CD14-positive monocyte (primary cell): ENCODE measurements around the gene KCNQ1. TPM values are rescaled to one million over a fixed set of nuclear protein-coding genes. Genes with fewer than 3 reads are reported as not detected.

Experiments
- DNase-seq, 3 donors: peaks; one replicate each; pipeline ENCODE4 v3.0.0-alpha.2; 2011 to 2022
- H2AFZ ChIP-seq: 2 replicates; pipeline ENCODE4 v1.6.0; 2012; ENCODE audit warnings: mild to moderate bottlenecking, low read depth, low read length, inconsistent platforms; ENCODE audit not compliant: insufficient read depth, poor library complexity, severe bottlenecking
- H3K27ac ChIP-seq, 2 donors: 1 replicate in 1 of 2; 2 replicates in 1 of 2; pipeline ENCODE4 v1.5.1; 2012 to 2013; ENCODE audit warnings: low read length in 2 of 2, control low read depth in 1 of 2, inconsistent platforms in 1 of 2, low read depth in 1 of 2, mild to moderate bottlenecking in 1 of 2
- H3K27me3 ChIP-seq, 2 donors: one replicate each; pipeline versions ENCODE4 v1.6.0 to v1.6.1; 2011 to 2013; ENCODE audit warnings: low read length in 2 of 2; ENCODE audit not compliant: control insufficient read depth in 2 of 2, insufficient read depth in 2 of 2
- H3K36me3 ChIP-seq, 2 donors: replicated peaks in 1 of 2; 1 replicate in 1 of 2; 2 replicates in 1 of 2; pipeline versions ENCODE4 v1.5.1 to v1.6.1; 2012 to 2013; ENCODE audit warnings: low read length in 2 of 2, control low read depth in 1 of 2, inconsistent platforms in 1 of 2, mild to moderate bottlenecking in 1 of 2; ENCODE audit not compliant: insufficient read depth in 2 of 2, control insufficient read depth in 1 of 2
- H3K4me1 ChIP-seq, 2 donors: 1 replicate in 1 of 2; 2 replicates in 1 of 2; pipeline versions ENCODE4 v1.5.1 to v1.6.1; 2012 to 2013; ENCODE audit warnings: low read length in 2 of 2, control low read depth in 1 of 2, inconsistent platforms in 1 of 2, mild to moderate bottlenecking in 1 of 2, moderate library complexity in 1 of 2; ENCODE audit not compliant: insufficient read depth in 2 of 2, control insufficient read depth in 1 of 2
- H3K4me2 ChIP-seq: replicated peaks from 2 replicates; pipeline ENCODE3; 2012; ENCODE audit warnings: low read length, moderate library complexity, mild to moderate bottlenecking; ENCODE audit not compliant: poor library complexity, severe bottlenecking; ENCODE audit errors: extremely low read depth
- H3K4me3 ChIP-seq, 3 experiments: fragments of 200-600 bp in 1 of 3; sonication (generic) in 1 of 3; replicated peaks in 1 of 3; 1 replicate in 2 of 3; 2 replicates in 1 of 3; pipeline ENCODE4 v1.5.1; 2011 to 2013; ENCODE audit warnings: low read length in 3 of 3, mild to moderate bottlenecking in 3 of 3, control low read depth in 2 of 3, low read depth in 2 of 3, inconsistent platforms in 1 of 3, moderate library complexity in 1 of 3
- H3K79me2 ChIP-seq: 2 replicates; pipeline ENCODE4 v1.6.0; 2012; ENCODE audit warnings: mild to moderate bottlenecking, control low read depth, inconsistent platforms, low read length, moderate library complexity; ENCODE audit not compliant: insufficient read depth
- H3K9ac ChIP-seq: 2 replicates; pipeline ENCODE4 v1.6.0; 2017; ENCODE audit warnings: low read length, mild to moderate bottlenecking; ENCODE audit not compliant: insufficient read depth, poor library complexity, severe bottlenecking
- H3K9me3 ChIP-seq, 2 donors: replicated peaks in 1 of 2; 1 replicate in 1 of 2; 2 replicates in 1 of 2; pipeline versions ENCODE4 v1.5.1 to v1.6.1; 2012 to 2013; ENCODE audit warnings: low read length in 2 of 2, control low read depth in 1 of 2; ENCODE audit not compliant: control insufficient read depth in 1 of 2, insufficient read depth in 1 of 2
- H4K20me1 ChIP-seq: 2 replicates; pipeline ENCODE4 v1.6.0; 2012; ENCODE audit warnings: mild to moderate bottlenecking, low read length, control low read depth, moderate library complexity; ENCODE audit not compliant: insufficient read depth
- H3K27ac Mint-ChIP-seq, 7 donors: one replicate each; pipeline ENCODE4 v1.8.0; 2020; ENCODE audit warnings: mild to moderate bottlenecking in 7 of 7, mixed read lengths in 7 of 7, moderate library complexity in 6 of 7, inconsistent platforms in 2 of 7
- H3K27me3 Mint-ChIP-seq, 3 donors: one replicate each; pipeline ENCODE4 v1.8.0; 2021 to 2022; ENCODE audit warnings: low read depth in 3 of 3, mild to moderate bottlenecking in 3 of 3, mixed read lengths in 3 of 3, moderate library complexity in 3 of 3, inconsistent platforms in 1 of 3
- H3K36me3 Mint-ChIP-seq, 2 donors: one replicate each; pipeline ENCODE4 v1.8.0; 2020; ENCODE audit warnings: mixed read lengths in 2 of 2, inconsistent platforms in 1 of 2, mild to moderate bottlenecking in 1 of 2
- H3K4me1 Mint-ChIP-seq: one replicate; pipeline ENCODE4 v1.8.0; 2020; ENCODE audit warnings: mild to moderate bottlenecking, mixed read lengths
- H3K4me3 Mint-ChIP-seq, 2 donors: one replicate each; pipeline ENCODE4 v1.8.0; 2020; ENCODE audit warnings: mild to moderate bottlenecking in 2 of 2, mixed read lengths in 2 of 2, moderate library complexity in 1 of 2
- H3K9me3 Mint-ChIP-seq, 7 donors: one replicate each; pipeline ENCODE4 v1.8.0; 2020 to 2022; ENCODE audit warnings: mixed read lengths in 7 of 7, mild to moderate bottlenecking in 6 of 7, moderate library complexity in 6 of 7, inconsistent platforms in 2 of 7
- CTCF ChIP-seq: fragments of 200-600 bp; IDR thresholded peaks from one replicate; pipeline ENCODE4 v1.8.0; 2022; ENCODE audit warnings: antibody characterized with exemption, mild to moderate bottlenecking
- WGBS: methylation state at CpG from one replicate; pipeline ENCODE4 v1.1.5; 2013; ENCODE audit warnings: missing lambda C conversion rate; ENCODE audit not compliant: insufficient coverage; 5-methylcytosine and 5-hydroxymethylcytosine counted together
- intact Hi-C, 2 donors: fragments of 100-400 bp; cut with micrococcal nuclease; formaldehyde crosslinking; loops; one replicate each; pipeline versions ENCODE4 v1.15.0 to v1.15.1; 2023
- polyA plus RNA-seq, 3 donors: library from polyadenylated mRNA; depleted of rRNA in 1 of 3; unstranded in 2 of 3; stranded (reverse) in 1 of 3; fragments of 300-500 nt in 2 of 3; fragments of >200 nt in 1 of 3; fragmentation: Illumina TruSeq in 2 of 3; gene quantifications; 1 replicate in 2 of 3; 2 replicates in 1 of 3; pipeline ENCODE4 v1.2.3, GENCODE V29; 2012 to 2021

Gene KCNQ1
- polyA plus RNA-seq, 3 donors, result 14.9 to 31.8 (median 21.6) TPM

- intact Hi-C loops, result loop anchor here in 1 of 2 donors (5.0 kb wide), 1 partner anchor 407 kb away; no protein-coding TSS in a partner anchor
- no peak overlapping the region for H3K4me3 ChIP-seq
- no peak overlapping the region for H3K9ac ChIP-seq
- peaks cover 0 to 3% (median 0%) of the 10 kb centered on the region in 3 donors for H3K27me3 Mint-ChIP-seq
- H3K4me1 Mint-ChIP-seq, result peaks cover 6% of the 10 kb centered on the region
- no peak overlapping the region for H3K4me3 Mint-ChIP-seq
- peaks cover 49 to 77% of the 10 kb centered on the region in 2 donors for H3K36me3 Mint-ChIP-seq
- H3K27ac ChIP-seq, result no peak overlapping the region
- no peak for DNase-seq
- no peaks in the 10 kb centered on the region for H3K27me3 ChIP-seq
- H3K4me2 ChIP-seq, result no peak overlapping the region
- no peak overlapping the region for H2AFZ ChIP-seq
- H3K4me1 ChIP-seq, result no peaks in the 10 kb centered on the region
- WGBS, result 0% methylated on average over 1 of the region's 1 CpG
- no peak overlapping the region for H3K27ac Mint-ChIP-seq
- no peak for TF ChIP-seq CTCF
- H3K9me3 Mint-ChIP-seq, result no peaks in the 10 kb centered on the region
- H3K79me2 ChIP-seq, result no peaks in the 10 kb centered on the region
- H4K20me1 ChIP-seq, result peaks cover 94% of the 10 kb centered on the region
- H3K9me3 ChIP-seq, result no peaks in the 10 kb centered on the region
- peaks cover 22 to 58% of the 10 kb centered on the region in 2 donors for H3K36me3 ChIP-seq
Observed at GRCh38 chr11:2670541-2671100, 225.8 kb downstream of the KCNQ1 start.

- WGBS, result 100% methylated on average over 1 of the region's 3 CpGs
- Mint-ChIP-seq H3K27me3 (peaks cover 0 to 3% (median 0%) of the 10 kb centered on the region in 3 donors), H3K27ac (no peak overlapping the region)
Observed at GRCh38 chr11:2671748-2672147, 226.9 kb downstream of the KCNQ1 start.

More at GRCh38 chr11:2671748-2672147, 226.9 kb downstream of the KCNQ1 start:
- intact Hi-C loops, result loop anchor here in 1 of 2 donors (5.0 kb wide), 1 partner anchor 406 kb away; no protein-coding TSS in a partner anchor
- H3K4me3 Mint-ChIP-seq, result no peak overlapping the region
- Histone ChIP-seq H3K9me3 (no peaks in the 10 kb centered on the region), H3K27me3 (no peaks in the 10 kb centered on the region), H3K79me2 (no peaks in the 10 kb centered on the region), H3K36me3 (peaks cover 13 to 47% of the 10 kb centered on the region in 2 donors), H2AFZ (no peak overlapping the region), H3K9ac (no peak overlapping the region), H4K20me1 (peaks cover 94% of the 10 kb centered on the region), H3K27ac (no peak overlapping the region), H3K4me2 (no peak overlapping the region), H3K4me1 (peaks cover 7 to 9% of the 10 kb centered on the region in 2 donors), H3K4me3 (no peak overlapping the region)
- peaks cover 14% of the 10 kb centered on the region for H3K4me1 Mint-ChIP-seq
- peaks cover 43 to 72% of the 10 kb centered on the region in 2 donors for H3K36me3 Mint-ChIP-seq
- no peaks in the 10 kb centered on the region for H3K9me3 Mint-ChIP-seq
- DNase-seq, result no peak
- no peak for TF ChIP-seq CTCF
